ENCODE data around the gene SLCO4A1.

Gene SLCO4A1

GRCh38 chr20:62607366-62608217, 34.7 kb upstream of the SLCO4A1 start:
- no peak for TF ChIP-seq SNAI2 (CRISPR knock-in tag; IDR thresholded peaks at IDR 0.05)
- ATAC-seq: no peak

GRCh38 chr20:62608218-62608565, 34.1 kb upstream of the SLCO4A1 start:
- TF ChIP-seq TOX (CRISPR knock-in tag; IDR thresholded peaks at IDR 0.05; ENCODE audit: borderline replicate concordance) (no peak), ESRRG (CRISPR knock-in tag; IDR thresholded peaks at IDR 0.05) (no peak), CSDC2 (CRISPR knock-in tag; IDR thresholded peaks at IDR 0.05) (no peak), OSR1 (CRISPR knock-in tag; IDR thresholded peaks at IDR 0.05) (no peak), ZFP3 (CRISPR knock-in tag; IDR thresholded peaks at IDR 0.05) (no peak), ISL1 (CRISPR knock-in tag; IDR thresholded peaks at IDR 0.05) (no peak), SNAI2 (CRISPR knock-in tag; IDR thresholded peaks at IDR 0.05) (no peak), ZNF8 (CRISPR knock-in tag; IDR thresholded peaks at IDR 0.05) (no peak), BACH2 (CRISPR knock-in tag; IDR thresholded peaks at IDR 0.05; ENCODE audit: borderline replicate concordance) (no peak), ZNF565 (CRISPR knock-in tag; conservative IDR thresholded peaks at IDR 0.05; ENCODE audit: low read depth) (no peak), ZC3H10 (CRISPR knock-in tag; IDR thresholded peaks at IDR 0.05) (no peak)
- TF ChIP-seq, protein P1, sequence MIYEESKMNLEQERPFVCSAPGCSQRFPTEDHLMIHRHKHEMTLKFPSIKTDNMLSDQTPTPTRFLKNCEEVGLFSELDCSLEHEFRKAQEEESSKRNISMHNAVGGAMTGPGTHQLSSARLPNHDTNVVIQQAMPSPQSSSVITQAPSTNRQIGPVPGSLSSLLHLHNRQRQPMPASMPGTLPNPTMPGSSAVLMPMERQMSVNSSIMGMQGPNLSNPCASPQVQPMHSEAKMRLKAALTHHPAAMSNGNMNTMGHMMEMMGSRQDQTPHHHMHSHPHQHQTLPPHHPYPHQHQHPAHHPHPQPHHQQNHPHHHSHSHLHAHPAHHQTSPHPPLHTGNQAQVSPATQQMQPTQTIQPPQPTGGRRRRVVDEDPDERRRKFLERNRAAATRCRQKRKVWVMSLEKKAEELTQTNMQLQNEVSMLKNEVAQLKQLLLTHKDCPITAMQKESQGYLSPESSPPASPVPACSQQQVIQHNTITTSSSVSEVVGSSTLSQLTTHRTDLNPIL (CRISPR knock-in tag; IDR thresholded peaks at IDR 0.05; ENCODE audit: low read depth): no peak
- TF ChIP-seq, protein P2, sequence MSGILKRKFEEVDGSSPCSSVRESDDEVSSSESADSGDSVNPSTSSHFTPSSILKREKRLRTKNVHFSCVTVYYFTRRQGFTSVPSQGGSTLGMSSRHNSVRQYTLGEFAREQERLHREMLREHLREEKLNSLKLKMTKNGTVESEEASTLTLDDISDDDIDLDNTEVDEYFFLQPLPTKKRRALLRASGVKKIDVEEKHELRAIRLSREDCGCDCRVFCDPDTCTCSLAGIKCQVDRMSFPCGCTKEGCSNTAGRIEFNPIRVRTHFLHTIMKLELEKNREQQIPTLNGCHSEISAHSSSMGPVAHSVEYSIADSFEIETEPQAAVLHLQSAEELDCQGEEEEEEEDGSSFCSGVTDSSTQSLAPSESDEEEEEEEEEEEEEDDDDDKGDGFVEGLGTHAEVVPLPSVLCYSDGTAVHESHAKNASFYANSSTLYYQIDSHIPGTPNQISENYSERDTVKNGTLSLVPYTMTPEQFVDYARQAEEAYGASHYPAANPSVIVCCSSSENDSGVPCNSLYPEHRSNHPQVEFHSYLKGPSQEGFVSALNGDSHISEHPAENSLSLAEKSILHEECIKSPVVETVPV (CRISPR knock-in tag; IDR thresholded peaks at IDR 0.05): no peak
- TF ChIP-seq, protein P3, sequence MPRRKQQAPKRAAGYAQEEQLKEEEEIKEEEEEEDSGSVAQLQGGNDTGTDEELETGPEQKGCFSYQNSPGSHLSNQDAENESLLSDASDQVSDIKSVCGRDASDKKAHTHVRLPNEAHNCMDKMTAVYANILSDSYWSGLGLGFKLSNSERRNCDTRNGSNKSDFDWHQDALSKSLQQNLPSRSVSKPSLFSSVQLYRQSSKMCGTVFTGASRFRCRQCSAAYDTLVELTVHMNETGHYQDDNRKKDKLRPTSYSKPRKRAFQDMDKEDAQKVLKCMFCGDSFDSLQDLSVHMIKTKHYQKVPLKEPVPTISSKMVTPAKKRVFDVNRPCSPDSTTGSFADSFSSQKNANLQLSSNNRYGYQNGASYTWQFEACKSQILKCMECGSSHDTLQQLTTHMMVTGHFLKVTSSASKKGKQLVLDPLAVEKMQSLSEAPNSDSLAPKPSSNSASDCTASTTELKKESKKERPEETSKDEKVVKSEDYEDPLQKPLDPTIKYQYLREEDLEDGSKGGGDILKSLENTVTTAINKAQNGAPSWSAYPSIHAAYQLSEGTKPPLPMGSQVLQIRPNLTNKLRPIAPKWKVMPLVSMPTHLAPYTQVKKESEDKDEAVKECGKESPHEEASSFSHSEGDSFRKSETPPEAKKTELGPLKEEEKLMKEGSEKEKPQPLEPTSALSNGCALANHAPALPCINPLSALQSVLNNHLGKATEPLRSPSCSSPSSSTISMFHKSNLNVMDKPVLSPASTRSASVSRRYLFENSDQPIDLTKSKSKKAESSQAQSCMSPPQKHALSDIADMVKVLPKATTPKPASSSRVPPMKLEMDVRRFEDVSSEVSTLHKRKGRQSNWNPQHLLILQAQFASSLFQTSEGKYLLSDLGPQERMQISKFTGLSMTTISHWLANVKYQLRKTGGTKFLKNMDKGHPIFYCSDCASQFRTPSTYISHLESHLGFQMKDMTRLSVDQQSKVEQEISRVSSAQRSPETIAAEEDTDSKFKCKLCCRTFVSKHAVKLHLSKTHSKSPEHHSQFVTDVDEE (CRISPR knock-in tag; IDR thresholded peaks at IDR 0.05): no peak
- no peak for ATAC-seq

- TF ChIP-seq ZNF565 (CRISPR knock-in tag; conservative IDR thresholded peaks at IDR 0.05; ENCODE audit: low read depth): no peak
- TF ChIP-seq ARNTL (CRISPR knock-in tag; IDR thresholded peaks at IDR 0.05; ENCODE audit: borderline replicate concordance, low read depth): no peak
- TF ChIP-seq, protein P1 (CRISPR knock-in tag; IDR thresholded peaks at IDR 0.05; ENCODE audit: low read depth): no peak
- no peak for TF ChIP-seq ZNF70 (CRISPR knock-in tag; IDR thresholded peaks at IDR 0.05)
- TF ChIP-seq ISL1 (CRISPR knock-in tag; IDR thresholded peaks at IDR 0.05): no peak
- TF ChIP-seq ESRRG (CRISPR knock-in tag; IDR thresholded peaks at IDR 0.05): no peak
- TF ChIP-seq ZFP3 (CRISPR knock-in tag; IDR thresholded peaks at IDR 0.05): no peak
- no peak for TF ChIP-seq ZFP30 (CRISPR knock-in tag; IDR thresholded peaks at IDR 0.05)
- no peak for TF ChIP-seq BACH2 (CRISPR knock-in tag; IDR thresholded peaks at IDR 0.05; ENCODE audit: borderline replicate concordance)
- TF ChIP-seq TCF4 (CRISPR knock-in tag; IDR thresholded peaks at IDR 0.05; ENCODE audit: borderline replicate concordance): no peak
- TF ChIP-seq, protein P3 (CRISPR knock-in tag; IDR thresholded peaks at IDR 0.05): no peak
- ATAC-seq: no peak
Observed at GRCh38 chr20:62609279-62609720, 33.0 kb upstream of the SLCO4A1 start.
